ENCODE data around the gene KLK10. TPM values are rescaled to one million over a fixed set of nuclear protein-coding genes. Genes with fewer than 3 reads are reported as not detected.

KLK10 gene
- total RNA-seq (2021) (3.2 to 4.9 TPM (median 4.9 TPM) in 3 replicates), Bru-seq, nascent RNA (percentile 36 among the genes with signal in this experiment)
- long read RNA-seq, experiment 1, partial matches to known transcripts = 4 of 10 reads
- long read RNA-seq, experiment 1, other reads (novel, unspliced or antisense) = 2 of 10 reads
- long read RNA-seq, experiment 2, partial matches to known transcripts = 11 of 14 reads
- long read RNA-seq, experiment 2, other reads (novel, unspliced or antisense) = 2 of 14 reads
- long read RNA-seq, experiment 3, partial matches to known transcripts = 6 of 10 reads
- long read RNA-seq, experiment 3, other reads (novel, unspliced or antisense) = 1 of 10 reads

DNA sequence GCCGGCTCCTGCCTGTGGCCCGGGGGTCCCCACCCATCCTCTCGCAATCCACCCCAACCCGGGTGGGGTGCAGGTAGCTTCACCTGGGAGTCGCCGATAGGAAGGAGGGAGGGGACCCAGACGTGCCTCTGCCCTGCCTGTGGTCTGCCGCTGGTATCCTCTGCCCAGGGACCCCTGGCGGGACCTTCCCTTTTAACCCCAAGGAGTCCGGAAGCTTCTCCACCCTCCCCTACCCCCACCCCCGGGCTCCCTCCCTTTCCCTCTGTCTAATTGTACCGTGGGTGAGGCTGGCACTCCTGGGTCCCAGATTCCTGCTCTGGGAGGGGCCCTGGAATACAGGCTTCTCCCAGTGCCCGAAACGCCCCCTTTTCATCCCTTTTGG is at the start of gene KLK10:
TSS of gene KLK10 (minus strand) at position 166 of the 382 bp plus-strand sequence. CDS start 579 bp downstream, outside the sequence.
- Mint-ChIP-seq H3K4me3 (peak within 1 kb of the TSS; percentile 89), H3K9me3 (no peaks in the 10 kb centered on the region), H3K27me3 (ENCODE audit: low read depth) (peaks cover 49% of the 10 kb centered on the region), H3K27ac (peak within 1 kb of the TSS; percentile 3; the same call in 1 of the 2 replicates), H3K36me3 (no peaks in the 10 kb centered on the region), H3K4me1 (peaks cover 24% of the 10 kb centered on the region)
- CTCF ChIA-PET = interaction anchor here (0.6 to 8.5 kb wide), 11 partner anchors 18 to 350 kb away, joined by 3 to 347 read pairs (median 5); partner anchors contain the start of genes KLK13 and KLK8
- POLR2A ChIA-PET = interaction anchor here (0.6 to 1.0 kb wide), 3 partner anchors 15 to 412 kb away, joined by 3 to 4 read pairs (median 3); partner anchors contain the start of genes KLK12 and KLK13
- DNase-seq (ENCODE audit: low spot score) (no peak), ATAC-seq (no peak)
- TF ChIP-seq HMGA2 (CRISPR knock-in tag; IDR thresholded peaks at IDR 0.05) = no peak
- TF ChIP-seq USF2 (CRISPR knock-in tag; IDR thresholded peaks at IDR 0.05) = no peak
- no peak for TF ChIP-seq TEAD1 (CRISPR knock-in tag; IDR thresholded peaks at IDR 0.05)
- no peak for TF ChIP-seq AFF4 (CRISPR knock-in tag; IDR thresholded peaks at IDR 0.05; ENCODE audit: borderline replicate concordance)
- no peak for TF ChIP-seq SP1 (CRISPR knock-in tag; conservative IDR thresholded peaks at IDR 0.05)
- no peak for TF ChIP-seq NR3C1 (CRISPR knock-in tag; conservative IDR thresholded peaks at IDR 0.05; ENCODE audit: low read depth)
- no peak for TF ChIP-seq HMGXB4 (CRISPR knock-in tag; IDR thresholded peaks at IDR 0.05)
- no peak for TF ChIP-seq ZNF219 (CRISPR knock-in tag; IDR thresholded peaks at IDR 0.05; ENCODE audit: borderline replicate concordance)
- TF ChIP-seq, protein P1, sequence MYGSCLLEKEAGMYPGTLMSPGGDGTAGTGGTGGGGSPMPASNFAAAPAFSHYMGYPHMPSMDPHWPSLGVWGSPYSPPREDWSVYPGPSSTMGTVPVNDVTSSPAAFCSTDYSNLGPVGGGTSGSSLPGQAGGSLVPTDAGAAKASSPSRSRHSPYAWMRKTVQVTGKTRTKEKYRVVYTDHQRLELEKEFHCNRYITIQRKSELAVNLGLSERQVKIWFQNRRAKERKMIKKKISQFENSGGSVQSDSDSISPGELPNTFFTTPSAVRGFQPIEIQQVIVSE (CRISPR knock-in tag; IDR thresholded peaks at IDR 0.05; ENCODE audit: borderline replicate concordance) = no peak

GRCh38 chr19:51066393-51067186 is 47.1 kb upstream of the KLK10 start:
- Mint-ChIP-seq H3K4me3 (no peak overlapping the region), H3K4me1 (peaks cover 8% of the 10 kb centered on the region), H3K9me3 (peaks cover 7% of the 10 kb centered on the region), H3K27ac (no peak overlapping the region), H3K27me3 (ENCODE audit: low read depth) (peaks cover 8% of the 10 kb centered on the region), H3K36me3 (no peaks in the 10 kb centered on the region)
- ChIA-PET CTCF (interaction anchor here (0.7 to 3.0 kb wide), 5 partner anchors 28 to 157 kb away, joined by 3 to 19 read pairs (median 10); partner anchors contain the start of gene KLK10), POLR2A (no interaction called here)
- DNase-seq (ENCODE audit: low spot score) = no peak
- ATAC-seq = no peak
- TF ChIP-seq NFE2L1 (CRISPR knock-in tag; IDR thresholded peaks at IDR 0.05) = no peak
- no peak for TF ChIP-seq NR1H2 (CRISPR knock-in tag; IDR thresholded peaks at IDR 0.05)
- no peak for TF ChIP-seq E2F5 (CRISPR knock-in tag; IDR thresholded peaks at IDR 0.05)
- TF ChIP-seq ZNF317 (CRISPR knock-in tag; IDR thresholded peaks at IDR 0.05; ENCODE audit: borderline replicate concordance, low read depth) = no peak
- TF ChIP-seq TEAD4 (CRISPR knock-in tag; IDR thresholded peaks at IDR 0.05) = no peak
- no peak for TF ChIP-seq ZNF138 (CRISPR knock-in tag; conservative IDR thresholded peaks at IDR 0.05)
- no peak for TF ChIP-seq FOXP1 (CRISPR knock-in tag; IDR thresholded peaks at IDR 0.05; ENCODE audit: borderline replicate concordance)
- TF ChIP-seq, protein P1 (CRISPR knock-in tag; IDR thresholded peaks at IDR 0.05; ENCODE audit: borderline replicate concordance) = no peak
- TF ChIP-seq SOX15 (CRISPR knock-in tag; IDR thresholded peaks at IDR 0.05) = no peak
- TF ChIP-seq TCF7 (CRISPR knock-in tag; IDR thresholded peaks at IDR 0.05; ENCODE audit: low read depth) = no peak
- no peak for TF ChIP-seq PRRX2 (CRISPR knock-in tag; IDR thresholded peaks at IDR 0.05)
- no peak for TF ChIP-seq GABPB1 (CRISPR knock-in tag; IDR thresholded peaks at IDR 0.05)
- no peak for TF ChIP-seq ZNF232 (CRISPR knock-in tag; IDR thresholded peaks at IDR 0.05)
- no peak for TF ChIP-seq RELA (CRISPR knock-in tag; IDR thresholded peaks at IDR 0.05; ENCODE audit: borderline replicate concordance)
- no peak for TF ChIP-seq NR3C1 (CRISPR knock-in tag; conservative IDR thresholded peaks at IDR 0.05; ENCODE audit: low read depth)

Measured in WTC11 (cell line).